Aorta (tissue), 5 donors: ENCODE results near the gene KCNK18. TPM values are rescaled to one million over a fixed set of nuclear protein-coding genes. Genes with fewer than 3 reads are reported as not detected.

Experiments used
- ATAC-seq: fragments of 200-7000 bp; cut with Tn5 transposase; one replicate; pipeline ENCODE4 v1.9.1; 2022; ENCODE audit warnings: moderate library complexity; ENCODE audit not compliant: low FRiP score
- DNase-seq, 2 donors: peaks; one replicate each; pipeline ENCODE4 v3.0.0-alpha.2; 2020
- H3K27ac ChIP-seq, 2 donors: one replicate each; pipeline ENCODE4 v1.5.1; 2013; ENCODE audit warnings: low read length in 2 of 2, mild to moderate bottlenecking in 2 of 2, moderate library complexity in 2 of 2, control low read depth in 1 of 2, inconsistent platforms in 1 of 2, low read depth in 1 of 2
- H3K27me3 ChIP-seq, 2 donors: one replicate each; pipeline ENCODE4 v1.6.1; 2013; ENCODE audit warnings: control low read depth in 1 of 2, low read length in 1 of 2, mild to moderate bottlenecking in 1 of 2, moderate library complexity in 1 of 2; ENCODE audit not compliant: insufficient read depth in 2 of 2, control insufficient read depth in 1 of 2
- H3K36me3 ChIP-seq, 2 donors: one replicate each; pipeline ENCODE4 v1.6.1; 2013; ENCODE audit warnings: control low read depth in 1 of 2, low read length in 1 of 2, mild to moderate bottlenecking in 1 of 2; ENCODE audit not compliant: insufficient read depth in 2 of 2, control insufficient read depth in 1 of 2
- H3K4me1 ChIP-seq, 2 donors: one replicate each; pipeline ENCODE4 v1.6.1; 2013; ENCODE audit warnings: low read length in 2 of 2, control low read depth in 1 of 2, mild to moderate bottlenecking in 1 of 2, moderate library complexity in 1 of 2; ENCODE audit not compliant: insufficient read depth in 2 of 2, control insufficient read depth in 1 of 2
- H3K4me3 ChIP-seq, 2 donors: one replicate each; pipeline ENCODE4 v1.5.1; 2013; ENCODE audit warnings: low read length in 2 of 2, control low read depth in 1 of 2, mild to moderate bottlenecking in 1 of 2
- H3K9me3 ChIP-seq: one replicate; pipeline ENCODE4 v1.6.1; 2013; ENCODE audit warnings: mild to moderate bottlenecking, low read length; ENCODE audit not compliant: control insufficient read depth
- WGBS, 2 donors: extraction: QIAGEN DNeasy Blood & Tissue Kit; methylation state at CpG; one replicate each; pipeline ENCODE4 v1.1.7; 2013; 5-methylcytosine and 5-hydroxymethylcytosine counted together
- intact Hi-C, 2 donors: fragments of 100-400 bp; cut with DNase I; formaldehyde crosslinking; loops; one replicate each; pipeline versions ENCODE4 v1.14.2 to v1.15.0; 2022
- polyA plus RNA-seq, 2 donors: library from polyadenylated mRNA; stranded (reverse); fragments of 200-250 nt; gene quantifications; one replicate each; pipeline ENCODE4 v1.2.3, GENCODE V29; 2013
- total RNA-seq, 2 donors: library from RNA; stranded (reverse); fragmentation: NEBNext Ultra II Directional; extraction: Animal tissue kit (Norgen Biotek cat#: 25700); gene quantifications; one replicate each; pipeline ENCODE4 v1.2.1, GENCODE V29; 2021
- donor health status: healthy with polysubstance abuse.
- donor health status: Bipolar disorder and iron deficiency.
- donor health status: DM: no; HTN: no; CAD: no.
- donor health status: DM: no; HTN: no; CAD: no.
- donor health status: DM: yes; HTN: yes; CAD: no.

Gene KCNK18
- total and polyA plus RNA-seq, 4 donors, result not detected

DNA sequence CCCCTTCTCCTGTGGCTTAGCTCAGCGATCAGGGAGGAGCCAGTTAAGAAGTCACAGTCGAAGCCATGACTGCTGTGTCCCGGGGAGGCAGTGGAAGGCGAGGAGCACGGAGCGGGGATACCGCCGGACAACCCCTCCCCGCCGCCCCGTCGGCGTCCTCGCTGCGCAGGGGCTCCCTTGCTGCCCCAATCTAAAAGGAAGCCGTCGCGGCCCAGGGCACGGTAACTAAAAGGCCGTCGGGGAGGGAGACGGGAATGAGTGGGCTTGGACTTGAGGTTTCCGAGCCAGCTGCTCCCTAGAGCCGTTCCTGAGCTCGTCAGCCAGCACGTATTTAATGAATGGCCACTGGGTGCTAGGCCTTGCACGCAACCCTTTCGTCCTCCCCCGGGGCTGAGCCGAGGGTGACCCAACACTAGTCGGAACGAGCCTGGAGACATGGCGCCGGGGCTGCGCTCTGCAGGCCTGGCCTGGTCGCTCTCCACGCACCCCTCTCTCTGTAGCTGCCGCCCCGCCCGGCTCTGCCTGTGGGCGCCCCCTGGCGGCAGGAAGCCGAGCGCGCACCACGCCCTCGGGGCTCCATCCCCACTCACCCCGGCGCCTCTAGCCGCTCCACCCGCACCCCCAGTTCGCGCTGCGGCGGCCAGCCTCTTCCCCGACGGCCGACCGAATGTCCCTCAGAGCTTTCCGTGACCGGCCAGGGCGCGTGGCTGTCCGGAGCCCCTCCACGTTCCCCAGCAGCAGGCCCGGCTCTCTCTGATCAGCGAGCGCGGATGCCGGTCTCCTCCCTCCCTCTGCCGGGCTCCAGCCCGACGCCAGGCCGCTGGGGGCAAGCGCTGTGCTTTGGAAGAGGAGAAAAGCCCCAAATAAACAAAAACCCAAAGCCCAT lies 29.3 kb upstream of the KCNK18 start:
- no peak overlapping the region for H3K27ac ChIP-seq
- no peaks in the 10 kb centered on the region for H3K9me3 ChIP-seq
- DNase-seq (peak; percentile 63 to 89), ATAC-seq (peak; percentile 84)
- H3K4me1 ChIP-seq, result no peaks in the 10 kb centered on the region
- H3K36me3 ChIP-seq, result no peaks in the 10 kb centered on the region
- no peaks in the 10 kb centered on the region for H3K27me3 ChIP-seq
- H3K4me3 ChIP-seq, result no peak overlapping the region
- intact Hi-C loops, result no loop called here
- 3% methylated on average over 69 to 75 of the region's 75 CpGs for WGBS, 2 donors

- intact Hi-C loops, result no loop called here
- ATAC-seq (no peak), DNase-seq (no peak)
- no peaks in the 10 kb centered on the region for H3K4me1 ChIP-seq
- no peaks in the 10 kb centered on the region for H3K27me3 ChIP-seq
- 6 to 8% methylated on average over 21 to 25 of the region's 25 CpGs for WGBS, 2 donors
- H3K4me3 ChIP-seq, result no peak overlapping the region
- H3K27ac ChIP-seq, result no peak overlapping the region
- H3K36me3 ChIP-seq, result no peaks in the 10 kb centered on the region
- no peaks in the 10 kb centered on the region for H3K9me3 ChIP-seq
These were observed 28.6 kb upstream of the KCNK18 start for GRCh38 chr10:117168729-117169128.

GRCh38 chr10:117169480-117169879 lies 27.8 kb upstream of the KCNK18 start:
- Histone ChIP-seq H3K36me3 (no peaks in the 10 kb centered on the region), H3K4me1 (no peaks in the 10 kb centered on the region), H3K27me3 (no peaks in the 10 kb centered on the region), H3K4me3 (no peak overlapping the region), H3K27ac (no peak overlapping the region), H3K9me3 (no peaks in the 10 kb centered on the region)
- intact Hi-C loops, result no loop called here
- WGBS, 2 donors, result 25 to 47% methylated on average over 2 of the region's 2 CpGs
- DNase-seq, result no peak
- no peak for ATAC-seq

DNA sequence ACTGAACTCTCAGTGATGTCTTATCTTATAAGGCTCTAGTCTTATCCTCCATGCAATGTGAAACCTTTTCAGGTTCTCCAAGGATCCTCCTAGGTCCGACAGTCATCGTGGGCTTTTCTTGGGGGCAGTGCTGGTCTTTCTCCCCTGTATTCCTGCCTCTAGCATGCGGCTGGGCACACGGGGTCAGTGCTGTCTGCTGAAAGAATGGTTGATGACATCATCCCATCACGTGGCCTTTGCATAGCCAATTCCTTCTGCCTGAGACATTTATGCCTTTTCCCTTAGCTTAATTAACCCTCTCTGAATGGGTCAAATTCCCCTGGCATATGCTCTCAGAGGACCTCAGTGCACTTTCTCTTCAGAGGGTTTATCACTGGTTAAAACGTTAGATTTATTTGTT lies 27.0 kb upstream of the KCNK18 start:
- intact Hi-C loops, result no loop called here
- DNase-seq (no peak), ATAC-seq (no peak)
- Histone ChIP-seq H3K27me3 (no peaks in the 10 kb centered on the region), H3K36me3 (no peaks in the 10 kb centered on the region), H3K9me3 (no peaks in the 10 kb centered on the region), H3K4me1 (no peaks in the 10 kb centered on the region), H3K4me3 (no peak overlapping the region), H3K27ac (no peak overlapping the region)
- 7 to 16% methylated on average over 6 of the region's 6 CpGs for WGBS, 2 donors

DNA sequence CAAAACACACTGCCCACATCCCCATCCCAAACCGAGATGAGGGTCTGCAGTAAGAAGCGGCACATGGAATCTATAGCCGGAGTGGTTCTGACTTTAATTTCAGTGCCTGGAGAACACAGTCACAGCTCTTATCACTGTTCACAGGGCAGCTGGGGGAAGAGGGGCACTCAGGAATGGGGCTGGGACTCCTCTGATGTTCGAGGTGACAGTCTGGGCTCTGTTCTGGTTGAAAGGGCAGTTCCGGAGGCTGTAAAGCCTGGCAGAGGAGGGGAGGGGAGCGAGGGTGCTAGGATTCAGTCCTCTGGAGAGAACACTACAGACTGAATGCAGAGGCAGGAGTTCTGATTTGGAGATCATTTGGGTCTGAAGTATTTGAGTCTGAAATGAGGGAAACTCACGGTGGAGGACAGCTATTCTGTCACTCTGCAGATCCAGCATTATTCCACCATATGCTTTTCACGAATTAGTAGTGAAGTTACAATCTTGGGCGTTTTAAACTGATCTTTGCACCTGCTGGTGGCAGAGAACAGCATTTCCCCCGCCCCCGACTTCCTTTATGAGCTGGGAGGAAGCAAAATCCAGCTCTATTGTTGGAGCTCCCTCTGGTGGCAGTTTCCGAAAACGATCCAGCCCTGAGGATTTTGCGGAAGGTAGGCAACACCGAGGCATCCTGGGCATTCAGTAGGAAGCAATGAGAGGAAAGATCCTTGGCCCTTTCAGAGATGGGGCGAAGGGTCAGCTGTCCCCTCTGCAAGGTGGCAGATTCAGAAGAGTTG lies 22.7 kb upstream of the KCNK18 start:
- H3K36me3 ChIP-seq, result no peaks in the 10 kb centered on the region
- ATAC-seq, result peak; percentile 89
- peak overlapping the region in 1 of 2 donors; percentile 9 for H3K4me3 ChIP-seq
- 8 to 10% methylated on average over 16 of the region's 16 CpGs for WGBS, 2 donors
- H3K27me3 ChIP-seq, result no peaks in the 10 kb centered on the region
- H3K27ac ChIP-seq, result no peak overlapping the region
- H3K9me3 ChIP-seq, result no peaks in the 10 kb centered on the region
- no peaks in the 10 kb centered on the region for H3K4me1 ChIP-seq
- DNase-seq, result peak; percentile 80 to 89
- intact Hi-C loops, result loop anchor here (2.0 kb wide), 2 partner anchors 378 to 386 kb away; no protein-coding TSS in a partner anchor

GRCh38 chr10:117175215-117175900 lies 21.9 kb upstream of the KCNK18 start:
- peak; percentile 51 for ATAC-seq
- Histone ChIP-seq H3K27me3 (no peaks in the 10 kb centered on the region), H3K4me3 (peak overlapping the region in 1 of 2 donors; percentile 9), H3K36me3 (no peaks in the 10 kb centered on the region), H3K27ac (no peak overlapping the region), H3K9me3 (no peaks in the 10 kb centered on the region), H3K4me1 (no peaks in the 10 kb centered on the region)
- WGBS, 2 donors, result 1% methylated on average over 46 of the region's 46 CpGs
- intact Hi-C loops, result loop anchor here (2.0 kb wide), 2 partner anchors 379 to 387 kb away; no protein-coding TSS in a partner anchor
- peak in 1 of 2 donors; percentile 51 for DNase-seq

DNA sequence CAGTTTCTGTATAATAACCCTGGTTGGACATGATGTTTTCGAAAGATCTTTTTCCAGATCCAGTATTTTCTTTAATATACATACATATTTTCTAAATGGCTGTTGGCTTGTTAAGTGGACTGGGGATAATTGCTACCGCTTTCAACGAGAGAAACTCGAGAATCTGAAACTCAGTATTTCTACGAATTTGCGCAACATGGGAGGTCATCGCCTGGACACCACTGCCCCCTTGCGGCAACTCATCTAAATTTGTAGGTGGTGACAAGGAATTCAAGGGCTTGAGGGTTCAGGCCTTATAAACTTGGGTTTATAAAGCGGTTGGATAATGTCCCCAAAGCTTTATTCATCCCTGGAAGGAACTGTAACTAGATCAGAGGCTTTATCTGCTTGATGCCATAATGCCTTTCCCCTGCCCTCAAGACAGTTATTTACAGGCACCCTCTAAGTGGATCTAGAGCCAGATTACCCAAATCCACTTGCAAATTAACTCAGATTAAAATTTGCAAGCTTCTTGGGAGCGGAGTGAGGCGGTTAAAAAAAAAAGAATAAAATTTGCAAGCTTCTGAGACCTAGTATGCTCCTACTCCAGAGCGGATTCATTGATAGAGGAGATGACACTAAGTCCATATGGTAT lies 21.3 kb upstream of the KCNK18 start:
- H3K4me1 ChIP-seq, result no peaks in the 10 kb centered on the region
- ATAC-seq (peak; percentile 83), DNase-seq (peak; percentile 81 to 91)
- no peak overlapping the region for H3K27ac ChIP-seq
- intact Hi-C loops, result loop anchor here (2.0 kb wide), 2 partner anchors 379 to 387 kb away; no protein-coding TSS in a partner anchor
- no peaks in the 10 kb centered on the region for H3K27me3 ChIP-seq
- WGBS, 2 donors, result 26 to 28% methylated on average over 12 of the region's 12 CpGs
- peak overlapping the region in 1 of 2 donors; percentile 4 for H3K4me3 ChIP-seq
- no peaks in the 10 kb centered on the region for H3K36me3 ChIP-seq
- no peaks in the 10 kb centered on the region for H3K9me3 ChIP-seq

GRCh38 chr10:117178190-117178589 lies 19.1 kb upstream of the KCNK18 start:
- DNase-seq (no peak), ATAC-seq (no peak)
- no peaks in the 10 kb centered on the region for H3K4me1 ChIP-seq
- no peaks in the 10 kb centered on the region for H3K9me3 ChIP-seq
- 71 to 75% methylated on average over 3 of the region's 3 CpGs for WGBS, 2 donors
- H3K27ac ChIP-seq, result no peak overlapping the region
- H3K36me3 ChIP-seq, result no peaks in the 10 kb centered on the region
- intact Hi-C loops, result no loop called here
- no peak overlapping the region for H3K4me3 ChIP-seq
- H3K27me3 ChIP-seq, result no peaks in the 10 kb centered on the region
